OCI-LY1 (cell line): ENCODE measurements around the gene KLHDC7A.

Source experiments
- CTCF ChIP-seq: fragments of 200-600 bp; sonication (generic), shearing (Covaris generic); IDR thresholded peaks from 2 replicates; pipeline ENCODE4 v1.5.1; 2017; ENCODE audit warnings: mild to moderate bottlenecking, antibody characterized with exemption, low read length, moderate library complexity, mixed read lengths
- EZH2 ChIP-seq: fragments of 200-600 bp; sonication (generic), shearing (Covaris generic); IDR thresholded peaks from 2 replicates; pipeline ENCODE4 v1.8.0; 2017; ENCODE audit warnings: borderline replicate concordance, mixed run types, mild to moderate bottlenecking, antibody characterized with exemption, low read length, moderate library complexity, mixed read lengths

- TF ChIP-seq CTCF (no peak), EZH2 (no peak)
These were observed 46.8 kb downstream of the KLHDC7A start for GRCh38 chr1:18527514-18527913.
